AG04449 (cell line): ENCODE results near the gene KRTAP13-3.

Experiments used
- CTCF ChIA-PET: fragments of 350-600 bp; formaldehyde crosslinking; extraction: SDS; loops from one replicate; lab custom pipeline; 2021; ENCODE audit warnings: antibody characterized with exemption; lab: Yijun Ruan, JAX
- POLR2A ChIA-PET: fragments of 400-600, 350-600 bp; formaldehyde crosslinking; extraction: SDS; loops from one replicate; lab custom pipeline; 2020; ENCODE audit warnings: antibody characterized with exemption, inconsistent platforms; lab: Yijun Ruan, JAX
- DNase-seq: peaks from one replicate; pipeline ENCODE4 v3.0.0-alpha.2; 2010; ENCODE audit warnings: low read depth, low spot score
- H3K4me3 ChIP-seq: 2 replicates; pipeline ENCODE4 v1.5.1; 2011; ENCODE audit warnings: low read depth, mild to moderate bottlenecking, control low read depth, low read length
- CTCF ChIP-seq: IDR thresholded peaks from one replicate; pipeline ENCODE4 v1.5.1; 2011; ENCODE audit warnings: mild to moderate bottlenecking, moderate library complexity, low read length, control low read depth, inconsistent platforms; ENCODE audit not compliant: insufficient read depth; ENCODE audit errors: missing control alignments

The KRTAP13-3 gene

DNA sequence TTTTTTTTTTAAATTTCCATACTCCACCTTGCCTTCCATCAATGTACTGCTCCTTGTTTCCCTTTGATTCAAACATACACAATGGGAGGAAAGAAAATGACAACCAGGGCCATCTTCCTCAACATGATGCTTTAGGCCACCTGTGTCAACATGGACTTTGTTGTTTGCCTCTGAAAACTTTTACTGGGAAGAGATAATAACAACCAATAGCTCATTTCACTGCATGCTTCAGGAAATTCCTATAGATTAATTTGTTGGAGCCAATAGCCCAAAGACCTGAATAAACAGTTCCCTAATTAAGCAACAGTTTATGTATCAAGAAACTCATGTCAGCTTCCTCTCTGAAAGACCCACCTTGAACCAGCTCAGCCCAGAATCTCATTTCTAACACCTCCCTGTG, 17.5 kb upstream of the KRTAP13-3 start:
- CTCF ChIA-PET, result no interaction called here
- POLR2A ChIA-PET, result no interaction called here

DNA sequence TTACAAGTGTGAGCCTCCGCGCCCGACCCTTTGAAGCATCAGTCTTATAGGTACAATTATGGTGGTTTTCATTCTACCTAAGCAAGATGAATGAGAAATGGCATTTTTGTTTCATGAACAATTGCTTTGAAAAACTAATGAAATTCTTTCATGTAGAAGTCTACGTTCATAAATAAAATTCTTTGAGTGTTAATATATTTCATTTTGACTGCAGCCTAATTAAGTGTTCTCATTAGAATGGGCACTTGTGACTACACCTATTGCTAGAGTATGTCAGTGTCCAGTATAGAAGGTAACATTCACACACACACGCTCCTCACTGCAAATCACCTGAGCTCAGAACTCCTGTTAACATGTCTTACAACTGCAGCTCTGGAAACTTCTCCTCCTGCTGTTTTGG, 14.2 kb upstream of the KRTAP13-3 start, which contains the start of gene KRTAP15-1:
KRTAP15-1 (plus strand) TSS at position 301 of the 400 bp plus-strand sequence; CDS start at position 354, 53 bp downstream.
- POLR2A ChIA-PET, result no interaction called here
- no peak for TF ChIP-seq CTCF
- CTCF ChIA-PET, result no interaction called here
- H3K4me3 ChIP-seq, result no peak within 1 kb of the TSS
- DNase-seq, result no peak

More for the DNA sequence above, 17.5 kb upstream of the KRTAP13-3 start:
- DNase-seq, result no peak
- no peak overlapping the region for H3K4me3 ChIP-seq
- no peak for TF ChIP-seq CTCF

DNA sequence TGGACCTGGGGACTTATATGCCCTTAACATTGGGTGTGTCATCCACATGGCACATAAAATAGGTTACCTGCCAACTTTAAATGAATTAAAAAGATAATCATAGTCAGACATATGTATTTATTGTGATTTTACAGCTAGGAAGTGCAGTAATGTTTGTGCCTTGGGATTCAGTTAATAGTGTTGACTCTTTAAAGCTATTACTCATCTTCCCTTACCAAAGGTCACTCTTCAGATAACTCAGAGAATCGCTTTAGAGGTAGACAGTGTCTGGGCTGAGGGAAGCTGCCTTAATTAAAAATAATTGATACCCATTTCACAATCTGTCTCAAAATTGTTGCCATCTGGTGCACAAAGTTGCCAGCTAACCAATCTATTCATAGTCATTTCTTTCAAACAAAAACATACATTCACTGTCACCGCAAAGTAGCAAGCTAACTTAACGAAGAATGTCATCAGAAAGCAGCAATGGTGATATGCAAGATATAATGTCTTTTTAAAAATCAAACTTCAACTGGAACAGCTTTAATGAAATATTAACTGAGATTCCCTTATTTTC, 11.4 kb upstream of the KRTAP13-3 start:
- no peak for DNase-seq
- no peak for TF ChIP-seq CTCF
- H3K4me3 ChIP-seq, result no peak overlapping the region
- ChIA-PET CTCF (no interaction called here), POLR2A (no interaction called here)

- H3K4me3 ChIP-seq, result no peak overlapping the region
- DNase-seq, result no peak
- ChIA-PET POLR2A (no interaction called here), CTCF (no interaction called here)
- peak; percentile 52 for TF ChIP-seq CTCF
Measured at GRCh38 chr21:30434033-30434631, 8.4 kb upstream of the KRTAP13-3 start.

GRCh38 chr21:30430170-30430655, 4.5 kb upstream of the KRTAP13-3 start, which contains the start of gene KRTAP13-4:
Gene KRTAP13-4, plus strand, starts transcription at chr21:30430220. Its CDS starts 56 bp downstream, at chr21:30430276.
- H3K4me3 ChIP-seq, result no peak within 1 kb of the TSS
- CTCF ChIA-PET, result no interaction called here
- DNase-seq, result no peak
- no peak for TF ChIP-seq CTCF
- POLR2A ChIA-PET, result no interaction called here

DNA sequence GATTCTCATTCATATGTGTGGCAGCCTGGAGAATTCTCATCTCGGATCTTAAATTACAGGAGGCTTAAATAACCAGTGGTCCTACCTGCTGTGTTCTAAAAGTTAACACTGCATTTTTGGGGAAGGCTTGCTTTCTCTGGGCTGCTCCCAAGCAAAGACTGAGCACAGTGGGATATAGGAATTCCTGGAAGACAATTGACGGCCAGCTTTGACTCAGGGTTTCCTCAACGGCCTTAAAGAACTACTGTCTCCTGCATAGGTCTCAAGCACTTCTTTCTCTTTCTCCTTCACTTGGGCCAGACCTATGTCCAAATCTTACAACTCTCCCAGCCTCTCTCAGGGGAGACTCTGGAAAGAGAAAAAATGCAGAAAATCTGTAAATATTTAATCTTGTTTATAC, 1.0 kb upstream of the KRTAP13-3 start:
- CTCF ChIA-PET, result no interaction called here
- TF ChIP-seq CTCF, result no peak
- no peak overlapping the region for H3K4me3 ChIP-seq
- DNase-seq, result no peak
- POLR2A ChIA-PET, result no interaction called here
